ENCODE measurements around the gene ANKRD23. TPM values are rescaled to one million over a fixed set of nuclear protein-coding genes. Genes with fewer than 3 reads are reported as not detected.

The ANKRD23 gene
- total RNA-seq, 1 donor, result 1.8 TPM

DNA sequence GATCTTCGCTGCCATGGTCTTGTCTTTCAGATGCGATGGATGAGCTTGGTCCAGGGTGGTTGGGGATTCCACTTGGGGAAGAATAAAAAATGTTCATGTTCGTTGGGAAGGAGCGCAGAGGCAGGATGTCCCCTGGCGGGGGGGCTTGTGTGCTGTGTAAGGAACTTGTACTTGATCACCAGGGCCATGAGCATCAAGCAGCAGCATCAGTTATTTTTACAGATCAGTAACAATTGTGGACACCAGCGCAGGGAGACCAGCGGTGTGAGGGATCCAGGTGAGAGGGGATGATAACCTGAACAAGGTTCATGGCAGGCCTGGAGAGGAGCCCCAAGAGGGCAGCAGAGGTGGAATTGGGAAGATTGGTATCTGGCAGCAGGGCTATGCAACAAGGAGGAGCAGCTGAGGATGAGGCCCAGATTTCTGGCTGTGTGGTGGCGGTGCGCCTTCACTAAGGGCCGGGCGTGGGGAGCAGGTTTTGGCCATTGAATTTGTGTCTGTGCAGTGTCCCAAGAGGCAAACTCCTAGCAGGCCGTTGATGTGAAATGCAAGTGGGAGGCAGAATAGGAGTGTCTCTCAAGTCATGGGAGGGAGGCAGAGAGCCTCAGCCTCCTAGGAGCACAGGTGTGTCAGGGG, 23.8 kb downstream of the ANKRD23 start:
- H3K79me2 ChIP-seq (ENCODE audit: insufficient read depth, low read length), result peaks cover 13% of the 10 kb centered on the region
- H3K4me2 ChIP-seq (ENCODE audit: insufficient read depth, low read length), result no peak overlapping the region
- no peaks in the 10 kb centered on the region for H3K27me3 ChIP-seq (ENCODE audit: insufficient read depth, low read length)
- peaks cover 16% of the 10 kb centered on the region for H3K4me1 ChIP-seq (ENCODE audit: insufficient read depth, low read length)
- H3K27ac ChIP-seq (ENCODE audit: low read depth, low read length), result no peak overlapping the region
- H3K9me3 ChIP-seq (ENCODE audit: low read depth, low read length), result no peaks in the 10 kb centered on the region
- peaks cover 38% of the 10 kb centered on the region for H4K20me1 ChIP-seq (ENCODE audit: insufficient read depth, low read length)
- no peak overlapping the region for H2AFZ ChIP-seq (ENCODE audit: low read length)
- no peaks in the 10 kb centered on the region for H3K36me3 ChIP-seq (ENCODE audit: insufficient read depth, low read length)
- no peak overlapping the region for H3K4me3 ChIP-seq (ENCODE audit: insufficient read depth, low read length)
- DNase-seq (ENCODE audit: insufficient read length, low spot score, missing footprints), result peak; percentile 55
- TF ChIP-seq, protein P1, sequence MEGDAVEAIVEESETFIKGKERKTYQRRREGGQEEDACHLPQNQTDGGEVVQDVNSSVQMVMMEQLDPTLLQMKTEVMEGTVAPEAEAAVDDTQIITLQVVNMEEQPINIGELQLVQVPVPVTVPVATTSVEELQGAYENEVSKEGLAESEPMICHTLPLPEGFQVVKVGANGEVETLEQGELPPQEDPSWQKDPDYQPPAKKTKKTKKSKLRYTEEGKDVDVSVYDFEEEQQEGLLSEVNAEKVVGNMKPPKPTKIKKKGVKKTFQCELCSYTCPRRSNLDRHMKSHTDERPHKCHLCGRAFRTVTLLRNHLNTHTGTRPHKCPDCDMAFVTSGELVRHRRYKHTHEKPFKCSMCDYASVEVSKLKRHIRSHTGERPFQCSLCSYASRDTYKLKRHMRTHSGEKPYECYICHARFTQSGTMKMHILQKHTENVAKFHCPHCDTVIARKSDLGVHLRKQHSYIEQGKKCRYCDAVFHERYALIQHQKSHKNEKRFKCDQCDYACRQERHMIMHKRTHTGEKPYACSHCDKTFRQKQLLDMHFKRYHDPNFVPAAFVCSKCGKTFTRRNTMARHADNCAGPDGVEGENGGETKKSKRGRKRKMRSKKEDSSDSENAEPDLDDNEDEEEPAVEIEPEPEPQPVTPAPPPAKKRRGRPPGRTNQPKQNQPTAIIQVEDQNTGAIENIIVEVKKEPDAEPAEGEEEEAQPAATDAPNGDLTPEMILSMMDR (IDR thresholded peaks at IDR 0.05; ENCODE audit: extremely low read depth, low read depth, low read length), result no peak

DNA sequence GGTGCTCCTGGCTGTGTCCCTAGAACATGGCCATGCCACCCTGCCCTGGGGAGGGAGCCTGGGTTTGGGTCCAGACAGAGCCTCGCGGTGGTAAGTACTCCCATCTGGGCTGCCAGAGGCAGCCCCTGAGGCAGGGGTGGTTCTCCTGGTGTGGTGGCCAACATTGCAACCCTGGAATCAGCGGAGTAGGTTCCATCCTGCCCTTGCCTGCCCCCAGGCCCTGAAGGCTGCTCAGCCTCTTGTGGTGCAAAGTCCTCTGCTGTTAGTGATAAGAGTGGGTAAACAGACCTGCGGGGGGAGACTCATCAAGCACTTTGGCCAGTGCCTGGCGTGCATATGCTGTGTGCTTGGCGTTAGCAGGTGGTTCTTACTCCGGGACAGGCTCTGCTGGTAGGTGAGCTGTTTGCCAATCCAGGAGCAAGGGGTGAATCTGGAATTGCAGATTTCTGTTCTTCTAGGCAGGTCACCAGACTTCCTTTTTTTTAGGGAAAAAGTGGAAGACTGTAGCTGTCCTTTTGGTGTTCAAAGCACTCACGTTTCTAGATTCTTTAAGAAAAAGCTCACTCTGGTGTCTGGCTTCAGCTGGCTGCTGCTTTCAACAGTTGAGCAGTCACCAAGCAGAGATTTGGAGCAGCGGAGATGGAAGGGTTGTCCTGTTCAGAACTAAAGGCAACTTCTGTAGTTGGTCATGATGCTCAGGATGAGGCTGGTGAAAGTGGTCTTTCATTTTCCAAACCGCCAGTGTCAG, 24.5 kb downstream of the ANKRD23 start:
- no peak for DNase-seq (ENCODE audit: insufficient read length, low spot score, missing footprints)
- H3K4me3 ChIP-seq (ENCODE audit: insufficient read depth, low read length), result no peak overlapping the region
- no peaks in the 10 kb centered on the region for H3K36me3 ChIP-seq (ENCODE audit: insufficient read depth, low read length)
- peaks cover 17% of the 10 kb centered on the region for H3K4me1 ChIP-seq (ENCODE audit: insufficient read depth, low read length)
- H3K79me2 ChIP-seq (ENCODE audit: insufficient read depth, low read length), result peaks cover 13% of the 10 kb centered on the region
- H3K9me3 ChIP-seq (ENCODE audit: low read depth, low read length), result no peaks in the 10 kb centered on the region
- H3K4me2 ChIP-seq (ENCODE audit: insufficient read depth, low read length), result no peak overlapping the region
- H4K20me1 ChIP-seq (ENCODE audit: insufficient read depth, low read length), result peaks cover 38% of the 10 kb centered on the region
- H2AFZ ChIP-seq (ENCODE audit: low read length), result no peak overlapping the region
- no peak overlapping the region for H3K27ac ChIP-seq (ENCODE audit: low read depth, low read length)
- H3K27me3 ChIP-seq (ENCODE audit: insufficient read depth, low read length), result no peaks in the 10 kb centered on the region
- TF ChIP-seq, protein P1 (IDR thresholded peaks at IDR 0.05; ENCODE audit: extremely low read depth, low read depth, low read length), result no peak

DNA sequence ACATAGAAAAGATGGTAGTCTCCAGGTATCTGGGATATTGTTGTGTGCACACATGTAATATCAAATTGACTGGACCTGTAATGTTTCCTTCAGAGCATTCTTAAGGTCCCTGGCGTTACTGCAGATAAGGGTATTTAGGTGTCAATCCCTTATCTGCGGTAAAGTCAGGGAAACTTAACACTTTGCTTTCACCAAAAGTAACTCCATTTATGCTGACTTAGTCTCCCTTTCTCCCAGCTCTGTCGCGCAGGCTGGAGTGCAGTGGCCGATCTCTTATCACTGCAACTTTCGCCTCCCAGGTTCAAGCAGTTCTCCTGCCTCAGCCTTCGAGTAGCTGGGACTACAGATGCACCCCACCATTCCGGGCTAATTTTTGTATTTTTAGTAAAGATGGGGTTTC, 25.9 kb downstream of the ANKRD23 start:
- peaks cover 13% of the 10 kb centered on the region for H3K79me2 ChIP-seq (ENCODE audit: insufficient read depth, low read length)
- H3K4me2 ChIP-seq (ENCODE audit: insufficient read depth, low read length), result peak overlapping the region; percentile 93
- no peak overlapping the region for H3K4me3 ChIP-seq (ENCODE audit: insufficient read depth, low read length)

More for the DNA sequence above, 25.9 kb downstream of the ANKRD23 start:
- TF ChIP-seq, protein P1 (IDR thresholded peaks at IDR 0.05; ENCODE audit: extremely low read depth, low read depth, low read length), result no peak
- Histone ChIP-seq H3K27ac (ENCODE audit: low read depth, low read length) (no peak overlapping the region), H3K27me3 (ENCODE audit: insufficient read depth, low read length) (no peaks in the 10 kb centered on the region), H3K9me3 (ENCODE audit: low read depth, low read length) (no peaks in the 10 kb centered on the region), H3K4me1 (ENCODE audit: insufficient read depth, low read length) (peaks cover 17% of the 10 kb centered on the region), H4K20me1 (ENCODE audit: insufficient read depth, low read length) (peaks cover 38% of the 10 kb centered on the region), H2AFZ (ENCODE audit: low read length) (no peak overlapping the region), H3K36me3 (ENCODE audit: insufficient read depth, low read length) (no peaks in the 10 kb centered on the region)
- no peak for DNase-seq (ENCODE audit: insufficient read length, low spot score, missing footprints)
